ENCODE results near the gene ARID1B. TPM values are rescaled to one million over a fixed set of nuclear protein-coding genes. Genes with fewer than 3 reads are reported as not detected.

Gene ARID1B
- total RNA-seq, 1 experiment from 2014 or later = 35.6 TPM

GRCh38 chr6:156849806-156850205, 72.6 kb downstream of the ARID1B start:
- H2AFZ ChIP-seq (ENCODE audit: low read depth, low read length, poor library complexity, severe bottlenecking) = no peak overlapping the region
- H3K27ac ChIP-seq (ENCODE audit: low read depth, low read length) = no peak overlapping the region
- DNase-seq (ENCODE audit: low read depth, low spot score) (no peak), ATAC-seq (no peak)
- H3K4me3 ChIP-seq (replicated peaks in 1 of 2; ENCODE audit: low read depth in 1 of 2, low read length in 2 of 2) = no peak overlapping the region
- CTCF ChIA-PET = no interaction called here
- H3K9me2 ChIP-seq (ENCODE audit: insufficient read depth) = no peaks in the 10 kb centered on the region
- POLR2A ChIA-PET = no interaction called here
- no peaks in the 10 kb centered on the region for H3K9me3 ChIP-seq (ENCODE audit: control insufficient read depth in 1 of 2, insufficient read depth in 1 of 2, low read depth in 1 of 2, low read length in 2 of 2)
- RAD21 ChIA-PET (ENCODE audit: low non-redundant PET in 1 of 2, low total read pairs in 2 of 2, uncharacterized antibody in 2 of 2, unreplicated experiment in 2 of 2) = no interaction called here
- peaks cover 6 to 9% of the 10 kb centered on the region in 2 experiments; a peak in 3 of 4 replicates for H3K4me1 ChIP-seq (ENCODE audit: control insufficient read depth in 1 of 2, insufficient read depth in 2 of 2, low read length in 2 of 2)
- H3K36me3 ChIP-seq (ENCODE audit: control insufficient read depth in 1 of 2, insufficient read depth in 2 of 2, low read length in 2 of 2) = no peaks in the 10 kb centered on the region
- H4K20me1 ChIP-seq (ENCODE audit: insufficient read depth) = no peaks in the 10 kb centered on the region
- H3K9ac ChIP-seq (ENCODE audit: low read length) = no peak overlapping the region
- intact Hi-C loops (cut with micrococcal nuclease) = no loop called here
- TF ChIP-seq EGR1 (IDR thresholded peaks at IDR 0.05; ENCODE audit: low read depth) (no peak), SP1 (IDR thresholded peaks at IDR 0.05; ENCODE audit: low read depth) (no peak), TCF7L2 (IDR thresholded peaks at IDR 0.05; ENCODE audit: borderline replicate concordance, extremely low read depth, insufficient read depth, insufficient read length) (no peak), REST (IDR thresholded peaks at IDR 0.05; ENCODE audit: low read depth) (no peak), ZBTB33 (IDR thresholded peaks at IDR 0.05; ENCODE audit: extremely low read depth, insufficient replicate concordance, low read length) (no peak)
- H3K4me2 ChIP-seq (ENCODE audit: low read length) = no peak overlapping the region
- no peaks in the 10 kb centered on the region for H3K27me3 ChIP-seq (ENCODE audit: insufficient read depth, low read length)
- BruUV-seq (replicated peaks) = no TSS peak
- H3K79me2 ChIP-seq (ENCODE audit: insufficient read depth, low read length) = peaks cover 73% of the 10 kb centered on the region
